Measurements from ENCODE around the gene KIAA1217.

Gene KIAA1217

GRCh38 chr10:24515481-24515880 lies 306.5 kb downstream of the KIAA1217 start:
- no peak for DNase-seq

GRCh38 chr10:24518411-24518810 lies 309.5 kb downstream of the KIAA1217 start:
- DNase-seq = no peak

DNA sequence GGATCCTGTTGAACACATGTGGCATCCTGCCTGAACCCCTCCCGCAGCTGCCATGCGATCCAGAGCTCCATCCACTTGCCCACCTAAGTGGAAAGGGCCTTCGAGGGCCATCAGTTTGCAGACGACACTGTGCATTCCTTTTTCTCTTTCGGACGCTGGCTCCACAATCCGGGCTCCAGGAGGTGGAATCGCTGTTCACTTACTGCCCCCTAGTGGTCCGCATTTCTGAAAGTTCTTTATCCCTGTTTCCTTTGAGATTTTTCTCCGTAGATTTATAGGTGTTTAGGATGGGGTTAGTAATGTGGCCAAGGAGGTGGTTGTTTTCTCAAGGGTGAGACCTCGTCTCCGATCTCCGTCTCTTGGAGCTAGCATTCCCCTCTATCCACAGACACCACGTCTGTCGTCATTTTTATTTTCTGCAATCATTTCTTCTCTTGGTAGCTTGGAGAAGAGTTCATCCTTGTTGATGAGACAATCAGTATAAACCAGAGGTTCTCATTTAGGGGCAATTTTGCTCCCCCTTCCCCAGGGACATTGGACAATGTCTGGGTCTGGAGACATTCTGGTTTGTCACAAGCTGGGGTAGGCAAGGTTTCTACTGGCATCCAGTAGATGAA lies 310.2 kb downstream of the KIAA1217 start:
- DNase-seq = peak; percentile 16 to 27

DNA sequence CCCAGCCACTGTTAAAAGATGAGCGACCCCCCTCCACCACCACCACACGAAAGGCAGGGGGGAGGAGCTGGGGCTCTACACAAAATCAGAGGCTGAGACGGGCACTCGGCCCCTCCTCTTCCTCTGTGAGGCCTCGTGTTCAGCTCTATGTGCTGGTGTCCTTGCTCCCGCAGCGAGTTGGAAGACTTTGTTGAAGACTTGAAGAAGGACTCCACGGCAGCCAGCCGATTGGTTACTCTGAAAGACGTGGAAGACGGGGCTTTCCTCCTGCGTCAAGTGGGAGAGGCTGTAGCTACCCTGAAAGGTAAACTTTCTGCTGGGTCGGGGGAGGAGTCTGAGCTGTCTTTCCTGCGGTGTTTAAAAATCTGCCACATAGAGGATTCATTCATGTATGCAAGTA lies 311.0 kb downstream of the KIAA1217 start:
- no peak for DNase-seq

DNA sequence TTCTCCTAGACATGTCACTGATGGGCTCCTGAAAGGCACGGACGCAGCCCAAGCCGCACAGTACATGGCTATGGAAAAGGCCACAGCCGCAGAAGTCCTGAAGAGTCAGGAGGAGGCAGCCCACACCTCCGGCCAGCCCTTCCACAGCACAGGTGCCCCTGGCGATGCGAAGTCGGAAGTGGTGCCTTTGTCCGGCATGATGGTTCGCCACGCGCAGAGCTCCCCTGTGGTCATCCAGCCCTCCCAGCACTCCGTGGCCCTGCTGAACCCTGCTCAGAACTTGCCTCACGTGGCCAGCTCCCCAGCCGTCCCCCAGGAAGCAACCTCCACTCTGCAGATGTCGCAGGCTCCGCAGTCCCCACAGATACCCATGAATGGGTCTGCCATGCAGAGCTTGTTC lies 315.4 kb downstream of the KIAA1217 start:
- DNase-seq = no peak

DNA sequence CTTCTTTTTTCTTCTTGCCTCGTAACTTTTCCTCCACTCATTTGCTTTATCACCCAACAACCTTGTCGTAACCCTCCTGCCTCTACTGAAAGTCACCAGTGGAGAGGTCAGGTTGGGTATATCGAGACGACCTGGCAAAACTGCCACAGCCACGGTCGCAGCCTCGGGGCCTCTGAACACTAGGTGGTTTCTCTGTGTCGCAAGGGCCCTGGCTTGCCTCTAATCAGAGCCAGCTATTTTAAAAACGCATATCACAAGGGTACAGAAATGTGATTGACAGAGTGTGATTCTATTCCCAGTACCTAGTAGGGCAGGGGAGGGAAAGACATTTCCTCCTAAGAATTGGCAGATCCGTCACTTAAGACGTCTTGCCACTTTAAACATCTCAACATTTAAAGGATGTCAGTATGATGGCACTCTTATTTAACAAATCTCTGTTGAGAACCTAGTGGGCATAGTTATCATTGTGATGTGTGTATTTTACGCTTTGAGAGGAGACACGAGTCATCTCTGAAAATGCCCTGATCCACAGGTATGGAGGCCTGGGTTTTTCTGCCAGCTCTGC lies 317.2 kb downstream of the KIAA1217 start:
- DNase-seq = no peak

GRCh38 chr10:24528946-24529345 lies 320.0 kb downstream of the KIAA1217 start:
- no peak for DNase-seq

DNA sequence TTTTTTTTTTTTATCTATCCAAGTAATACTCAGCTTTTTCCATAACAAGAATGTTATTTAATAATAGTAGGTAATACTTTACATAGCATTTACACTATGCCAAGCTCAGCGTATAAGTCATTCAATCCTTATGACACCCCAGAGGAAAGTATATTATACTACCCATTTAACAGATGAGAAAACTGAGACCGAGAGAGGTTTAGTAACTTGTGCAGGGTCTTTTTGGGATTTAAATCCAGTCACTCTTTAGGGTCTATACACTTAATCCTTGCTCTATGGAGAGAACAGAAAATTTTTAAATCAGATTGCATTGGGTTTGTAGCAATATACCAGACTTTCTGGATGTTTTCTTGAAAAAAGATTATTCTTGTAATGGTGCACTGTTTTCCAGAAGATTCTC lies 322.5 kb downstream of the KIAA1217 start:
- DNase-seq = no peak

- DNase-seq = no peak
Observed at GRCh38 chr10:24533981-24534380, 325.0 kb downstream of the KIAA1217 start.

- DNase-seq = no peak
Observed at GRCh38 chr10:24536636-24537035, 327.7 kb downstream of the KIAA1217 start.

- no peak for DNase-seq
Observed at GRCh38 chr10:24541239-24541753, 332.4 kb downstream of the KIAA1217 start.

DNA sequence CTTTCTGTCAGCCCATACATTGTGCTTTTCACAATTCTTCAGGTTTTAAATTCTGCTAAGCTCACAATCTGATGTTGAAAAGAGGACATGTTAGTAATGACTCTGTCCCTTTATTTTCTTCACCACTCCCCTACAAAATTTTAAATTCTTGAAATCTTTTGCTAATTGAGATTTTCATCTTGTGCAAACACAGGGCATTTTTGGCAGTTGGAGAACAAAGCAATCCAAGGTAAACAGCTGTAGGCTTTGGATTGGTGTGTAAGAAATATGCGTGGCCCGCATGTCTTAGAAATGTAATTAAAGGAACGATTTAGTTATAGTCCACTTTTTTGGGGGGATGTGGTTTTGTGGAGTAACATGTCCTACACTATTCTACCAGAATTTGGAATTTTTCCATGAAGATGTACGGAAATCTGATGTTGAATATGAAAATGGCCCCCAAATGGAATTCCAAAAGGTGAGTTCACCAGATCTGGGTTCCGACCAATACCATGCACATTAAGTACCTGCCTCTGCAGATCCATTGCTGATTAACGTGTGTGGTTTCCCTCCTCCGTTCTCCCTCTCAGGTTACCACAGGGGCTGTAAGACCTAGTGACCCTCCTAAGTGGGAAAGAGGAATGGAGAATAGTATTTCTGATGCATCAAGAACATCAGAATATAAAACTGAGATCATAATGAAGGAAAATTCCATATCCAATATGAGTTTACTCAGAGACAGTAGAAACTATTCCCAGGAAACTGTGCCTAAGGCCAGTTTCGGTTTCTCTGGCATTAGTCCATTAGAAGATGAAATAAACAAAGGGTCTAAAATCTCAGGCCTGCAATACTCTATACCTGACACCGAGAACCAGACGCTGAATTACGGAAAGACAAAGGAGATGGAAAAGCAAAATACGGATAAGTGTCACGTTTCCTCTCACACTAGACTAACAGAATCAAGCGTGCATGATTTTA lies 333.7 kb downstream of the KIAA1217 start:
- DNase-seq = no peak

- no peak for DNase-seq
Observed at GRCh38 chr10:24544776-24545175, 335.8 kb downstream of the KIAA1217 start.

DNA sequence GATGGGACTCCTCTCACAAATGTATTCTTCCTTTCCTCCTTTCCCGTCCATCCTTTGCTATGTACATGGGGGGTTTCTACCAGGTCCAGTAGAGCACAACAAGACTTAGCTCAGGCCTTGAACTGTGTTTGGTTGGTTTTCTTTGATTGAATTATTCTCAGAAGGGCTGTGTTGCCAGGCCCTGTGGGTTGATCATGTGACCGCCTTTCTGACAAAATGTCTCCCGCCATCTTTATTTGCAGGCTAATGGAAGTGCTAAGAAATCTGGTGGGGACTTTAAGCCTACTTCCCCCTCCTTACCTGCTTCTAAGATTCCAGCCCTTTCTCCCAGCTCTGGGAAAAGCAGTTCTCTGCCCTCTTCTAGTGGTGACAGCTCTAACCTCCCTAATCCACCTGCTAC lies 336.6 kb downstream of the KIAA1217 start:
- no peak for DNase-seq

- DNase-seq = no peak
Observed at GRCh38 chr10:24550680-24551079, 341.7 kb downstream of the KIAA1217 start.

DNA sequence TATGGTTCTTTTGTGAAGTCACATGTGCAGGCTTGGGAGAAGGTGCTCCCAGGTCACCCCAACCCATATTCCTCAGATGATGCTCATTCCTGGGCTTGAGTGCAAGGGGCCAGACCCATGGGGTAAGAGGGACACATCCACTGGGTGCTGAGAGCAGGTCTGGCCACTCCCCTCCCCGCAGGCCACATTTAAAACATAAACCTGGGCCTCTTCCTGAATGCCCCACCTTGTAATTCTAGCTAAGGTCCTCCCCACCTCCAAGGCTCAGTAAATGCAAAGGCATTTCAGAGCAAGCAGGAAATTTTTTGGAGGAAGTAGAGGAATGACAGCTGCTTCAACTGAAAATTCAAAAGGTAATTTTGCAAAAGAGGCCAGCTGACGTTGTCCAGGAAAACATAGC lies 342.2 kb downstream of the KIAA1217 start:
- no peak for DNase-seq

DNA sequence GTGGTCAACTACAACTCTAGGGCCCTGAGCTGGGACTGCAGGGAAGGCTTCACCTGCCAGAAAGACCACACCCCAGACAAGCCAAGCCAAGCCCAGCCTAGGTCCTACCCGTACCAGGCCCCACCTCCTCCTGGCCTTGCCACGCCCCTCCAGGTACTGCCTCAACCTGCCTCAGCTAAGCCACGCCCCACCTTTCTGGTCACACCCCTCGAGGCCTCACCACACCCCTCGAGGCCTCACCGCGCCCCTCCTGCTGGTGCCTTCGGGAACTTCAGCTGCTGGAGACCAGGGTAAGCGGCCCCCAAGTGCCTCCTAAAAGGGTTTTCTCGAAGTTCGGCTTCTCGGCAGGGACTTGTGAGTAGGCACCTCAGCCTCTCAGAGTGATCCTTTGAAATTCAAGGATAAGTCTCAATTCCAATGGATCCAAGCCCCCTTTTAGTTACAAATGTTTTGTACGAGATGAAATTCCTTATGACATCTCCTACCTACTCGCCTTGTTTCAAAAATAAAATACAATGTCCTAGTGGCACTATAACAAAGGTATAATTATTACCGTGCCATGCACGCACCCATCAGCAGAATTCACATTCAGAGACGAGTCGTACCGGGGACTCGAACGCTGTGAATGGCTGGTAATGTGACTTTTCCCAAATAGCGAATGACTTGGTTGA lies 343.5 kb downstream of the KIAA1217 start:
- no peak for DNase-seq

DNA sequence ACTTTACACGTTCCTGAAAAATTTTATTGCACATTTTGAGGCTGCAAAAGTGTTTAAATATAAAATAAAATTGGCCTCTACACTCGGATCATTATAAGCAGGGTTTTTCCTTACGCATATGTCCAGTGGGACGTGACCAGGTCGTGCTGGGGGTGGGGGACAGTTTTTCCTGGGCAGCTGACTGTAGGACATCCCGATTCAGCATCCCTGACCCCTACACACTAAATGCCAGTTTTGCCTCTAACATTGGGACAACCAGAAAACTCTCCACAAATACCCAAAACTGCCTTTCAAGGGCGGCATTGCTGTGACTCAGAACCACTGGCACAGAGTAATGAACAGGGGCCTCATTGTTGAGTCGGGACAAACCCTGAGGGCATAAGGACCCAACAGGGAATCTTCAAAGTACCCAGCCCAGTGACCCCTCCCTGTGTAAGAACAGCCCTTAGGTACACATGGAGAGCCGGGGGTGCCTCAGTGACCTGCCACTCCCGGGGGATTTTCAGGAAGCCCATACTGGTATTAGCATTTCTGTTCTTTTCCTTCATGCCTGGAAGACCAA lies 344.2 kb downstream of the KIAA1217 start:
- no peak for DNase-seq

GRCh38 chr10:24554036-24554435 lies 345.1 kb downstream of the KIAA1217 start:
- no peak for DNase-seq

GRCh38 chr10:24556126-24556749 lies 347.3 kb downstream of the KIAA1217 start:
- no peak for DNase-seq

- peak; percentile 20 to 28 for DNase-seq
Observed at GRCh38 chr10:24556750-24557742, 348.1 kb downstream of the KIAA1217 start.
